Endothelial cell of umbilical vein (primary cell): ENCODE results near the gene CA14. TPM values are rescaled to one million over a fixed set of nuclear protein-coding genes. Genes with fewer than 3 reads are reported as not detected.

Source experiments
- BruUV-seq: library from RNA; stranded (reverse); fragments of 400-500 nt; replicated peaks from 2 replicates; lab custom pipeline; 2021; lab: Mats Ljungman, UMichigan
- CTCF ChIA-PET: fragments of 300-600, 350-600 bp; sonication (Branson Sonifier 250); formaldehyde crosslinking; loops from one replicate; lab custom pipeline; 2021; ENCODE audit warnings: antibody characterized with exemption, inconsistent platforms; lab: Charles Lee
- POLR2A ChIA-PET: fragments of 300-600, 350-600 bp; sonication (Branson Sonifier 250); formaldehyde crosslinking; loops from one replicate; lab custom pipeline; 2021; ENCODE audit warnings: antibody characterized with exemption, inconsistent platforms; lab: Charles Lee
- DNase-seq: peaks from one replicate; pipeline ENCODE4 v3.0.0-alpha.2; 2011; ENCODE audit warnings: low read depth, low spot score
- FAIRE-seq: peaks from 2 replicates; lab custom pipeline; 2011; peaks lifted over from hg19 to GRCh38; lab: Jason Lieb, UNC
- H2AFZ ChIP-seq: 2 replicates; pipeline ENCODE4 v1.6.0; 2012; ENCODE audit warnings: low read depth, low read length, control low read depth, inconsistent platforms
- H3K27ac ChIP-seq: 2 replicates; pipeline ENCODE4 v1.5.1; 2011; ENCODE audit warnings: low read depth, mild to moderate bottlenecking, control low read depth, low read length, moderate library complexity; ENCODE audit not compliant: insufficient read depth
- H3K27me3 ChIP-seq, 2 experiments: 2 replicates each; pipeline versions ENCODE4 v1.6.0 to v1.6.1; 2011; ENCODE audit warnings: low read length in 2 of 2, mixed read lengths in 1 of 2; ENCODE audit not compliant: control insufficient read depth in 2 of 2, insufficient read depth in 2 of 2
- H3K36me3 ChIP-seq, 2 experiments: 2 replicates in 1 of 2; 3 replicates in 1 of 2; pipeline ENCODE4 v1.5.1; 2011; ENCODE audit warnings: low read length in 2 of 2, mild to moderate bottlenecking in 1 of 2, moderate library complexity in 1 of 2; ENCODE audit not compliant: control insufficient read depth in 2 of 2, insufficient read depth in 2 of 2; ENCODE audit errors: extremely low read depth in 1 of 2
- H3K4me1 ChIP-seq: 3 replicates; pipeline ENCODE4 v1.5.1; 2011; ENCODE audit warnings: mild to moderate bottlenecking, low read length; ENCODE audit not compliant: control insufficient read depth, insufficient read depth; ENCODE audit errors: extremely low read depth
- H3K4me2 ChIP-seq: 2 replicates; pipeline ENCODE4 v1.6.1; 2011; ENCODE audit warnings: low read length, control low read depth, mixed read lengths; ENCODE audit not compliant: insufficient read depth
- H3K4me3 ChIP-seq, 3 experiments: fragments of 200-600 bp in 1 of 3; sonication (generic), shearing (Covaris generic) in 1 of 3; replicated peaks in 1 of 3; 2 replicates each; pipeline ENCODE4 v1.5.1; 2011 to 2016; ENCODE audit warnings: control low read depth in 3 of 3, low read length in 3 of 3, mild to moderate bottlenecking in 2 of 3, inconsistent platforms in 1 of 3, low read depth in 1 of 3, moderate library complexity in 1 of 3; ENCODE audit not compliant: insufficient read depth in 1 of 3
- H3K79me2 ChIP-seq: 2 replicates; pipeline ENCODE4 v1.6.0; 2012; ENCODE audit warnings: low read length, inconsistent platforms; ENCODE audit not compliant: control insufficient read depth, insufficient read depth
- H3K9ac ChIP-seq: replicated peaks from 2 replicates; pipeline ENCODE3; 2011; ENCODE audit warnings: low read length, control low read depth; ENCODE audit not compliant: insufficient read depth; ENCODE audit errors: extremely low read depth
- H3K9me1 ChIP-seq: replicated peaks from 3 replicates; pipeline ENCODE4 v1.6.0; 2011; ENCODE audit warnings: mild to moderate bottlenecking, low read length; ENCODE audit not compliant: control insufficient read depth, insufficient read depth; ENCODE audit errors: extremely low read depth
- H3K9me3 ChIP-seq: replicated peaks from 2 replicates; pipeline ENCODE4 v1.5.1; 2012; ENCODE audit warnings: low read length, inconsistent platforms; ENCODE audit not compliant: control insufficient read depth, insufficient read depth
- H4K20me1 ChIP-seq: replicated peaks from 2 replicates; pipeline ENCODE3; 2011; ENCODE audit warnings: mild to moderate bottlenecking, low read length; ENCODE audit not compliant: control insufficient read depth, insufficient read depth; ENCODE audit errors: extremely low read depth
- EZH2 ChIP-seq: IDR thresholded peaks from 2 replicates; pipeline ENCODE4 v1.6.1; 2012; ENCODE audit warnings: borderline replicate concordance, low read depth, mild to moderate bottlenecking, moderate library complexity, low read length, inconsistent platforms; ENCODE audit not compliant: severe bottlenecking
- FOS ChIP-seq: IDR thresholded peaks from 2 replicates; pipeline ENCODE4 v1.6.1; 2011; ENCODE audit warnings: mild to moderate bottlenecking, low read length, moderate library complexity, borderline replicate concordance; ENCODE audit not compliant: insufficient read depth
- GATA2 ChIP-seq: IDR thresholded peaks from 2 replicates; pipeline ENCODE4 v1.7.0; 2011; ENCODE audit warnings: low read depth, mild to moderate bottlenecking, moderate library complexity, mixed read lengths, low read length; ENCODE audit not compliant: insufficient read length, insufficient read depth
- JUN ChIP-seq: IDR thresholded peaks from 2 replicates; pipeline ENCODE4 v1.6.1; 2011; ENCODE audit warnings: borderline replicate concordance, low read depth; ENCODE audit not compliant: insufficient read length, insufficient read depth
- MYC ChIP-seq: IDR thresholded peaks from one replicate; pipeline ENCODE4 v1.6.1; 2011; ENCODE audit warnings: mild to moderate bottlenecking, low read depth, low read length
- POLR2A ChIP-seq: IDR thresholded peaks from 2 replicates; pipeline ENCODE4 v1.6.1; 2012; ENCODE audit warnings: low read depth, mild to moderate bottlenecking, control low read depth, low read length
- POLR2AphosphoS5 ChIP-seq: IDR thresholded peaks from 2 replicates; pipeline ENCODE4 v1.6.1; 2012; ENCODE audit warnings: low read depth, mild to moderate bottlenecking, control low read depth, low read length, moderate library complexity; ENCODE audit not compliant: insufficient read depth
- dilution Hi-C: fragments of 300-500 bp; cut with MboI; formaldehyde crosslinking; loops from one replicate; pipeline ENCODE4 v1.15.0; 2019; ENCODE audit warnings: low sequenced_read_pairs; ENCODE audit not compliant: extremely low pct_ligation_motif_present
- intact Hi-C: fragments of 100-400 bp; cut with micrococcal nuclease; formaldehyde crosslinking; loops from one replicate; pipeline ENCODE4 v1.10.0; 2022
- polyA plus RNA-seq, 4 experiments: library from polyadenylated mRNA; depleted of rRNA in 3 of 4; stranded (reverse) in 3 of 4; unstranded in 1 of 4; fragments of >200 nt; gene quantifications; 2 replicates each; pipeline versions ENCODE4 v1.2.1 to v1.2.3, GENCODE V29; 2011 to 2012; ENCODE audit warnings: missing spikeins in 1 of 4
- total RNA-seq: library from RNA; stranded (reverse); gene quantifications from 2 replicates; pipeline ENCODE4 v1.2.3, GENCODE V29; 2021
- TF ChIP-seq, protein P1 (sequence below): IDR thresholded peaks from 2 replicates; pipeline ENCODE4 v1.6.1; 2011; ENCODE audit not compliant: insufficient read depth, insufficient read length
- TF ChIP-seq, protein P2 (sequence below), 2 donors: IDR thresholded peaks; 1 replicate in 1 of 2; 2 replicates in 1 of 2; pipeline ENCODE4 v1.5.1; 2011; ENCODE audit warnings: low read length in 2 of 2, mild to moderate bottlenecking in 2 of 2, moderate library complexity in 2 of 2, control low read depth in 1 of 2, inconsistent platforms in 1 of 2, low read depth in 1 of 2; ENCODE audit not compliant: insufficient read depth in 1 of 2; ENCODE audit errors: extremely low read depth in 1 of 2

Gene CA14
- total and polyA plus RNA-seq, 2 donors (not counting 3 experiments of a cell fraction or from before 2014, with no cell fraction given): not detected

GRCh38 chr1:150268340-150268704, 10.7 kb downstream of the CA14 start:
- peaks cover 3 to 19% of the 10 kb centered on the region in 2 experiments for H3K36me3 ChIP-seq
- no peaks in the 10 kb centered on the region for H4K20me1 ChIP-seq
- H3K27me3 ChIP-seq: no peaks in the 10 kb centered on the region
- no TSS peak for BruUV-seq
- peaks cover 35% of the 10 kb centered on the region for H3K4me1 ChIP-seq
- intact Hi-C loops (no loop called here), dilution Hi-C loops (no loop called here)
- H3K79me2 ChIP-seq: peaks cover 19% of the 10 kb centered on the region
- peak overlapping the region; percentile 89 for H3K27ac ChIP-seq
- peak overlapping the region; percentile 84 for H3K4me2 ChIP-seq
- no peak for TF ChIP-seq POLR2A
- no peak for TF ChIP-seq POLR2AphosphoS5
- TF ChIP-seq, protein P1, sequence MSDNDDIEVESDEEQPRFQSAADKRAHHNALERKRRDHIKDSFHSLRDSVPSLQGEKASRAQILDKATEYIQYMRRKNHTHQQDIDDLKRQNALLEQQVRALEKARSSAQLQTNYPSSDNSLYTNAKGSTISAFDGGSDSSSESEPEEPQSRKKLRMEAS: no peak
- TF ChIP-seq JUN: no peak
- no peak for TF ChIP-seq MYC
- TF ChIP-seq, protein P2, sequence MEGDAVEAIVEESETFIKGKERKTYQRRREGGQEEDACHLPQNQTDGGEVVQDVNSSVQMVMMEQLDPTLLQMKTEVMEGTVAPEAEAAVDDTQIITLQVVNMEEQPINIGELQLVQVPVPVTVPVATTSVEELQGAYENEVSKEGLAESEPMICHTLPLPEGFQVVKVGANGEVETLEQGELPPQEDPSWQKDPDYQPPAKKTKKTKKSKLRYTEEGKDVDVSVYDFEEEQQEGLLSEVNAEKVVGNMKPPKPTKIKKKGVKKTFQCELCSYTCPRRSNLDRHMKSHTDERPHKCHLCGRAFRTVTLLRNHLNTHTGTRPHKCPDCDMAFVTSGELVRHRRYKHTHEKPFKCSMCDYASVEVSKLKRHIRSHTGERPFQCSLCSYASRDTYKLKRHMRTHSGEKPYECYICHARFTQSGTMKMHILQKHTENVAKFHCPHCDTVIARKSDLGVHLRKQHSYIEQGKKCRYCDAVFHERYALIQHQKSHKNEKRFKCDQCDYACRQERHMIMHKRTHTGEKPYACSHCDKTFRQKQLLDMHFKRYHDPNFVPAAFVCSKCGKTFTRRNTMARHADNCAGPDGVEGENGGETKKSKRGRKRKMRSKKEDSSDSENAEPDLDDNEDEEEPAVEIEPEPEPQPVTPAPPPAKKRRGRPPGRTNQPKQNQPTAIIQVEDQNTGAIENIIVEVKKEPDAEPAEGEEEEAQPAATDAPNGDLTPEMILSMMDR (IDR thresholded peaks at IDR 0.05; ENCODE audit: extremely low read depth in 1 of 2, insufficient read depth in 1 of 2, low read depth in 1 of 2, low read length in 2 of 2): no peak
- TF ChIP-seq GATA2: no peak
- no peak for TF ChIP-seq EZH2
- no peak for TF ChIP-seq FOS
- H3K9me3 ChIP-seq: no peaks in the 10 kb centered on the region
- DNase-seq (peak; percentile 43), FAIRE-seq (no peak)
- no peaks in the 10 kb centered on the region for H3K9me1 ChIP-seq
- peak overlapping the region; percentile 51 to 84 (median 77) for H3K4me3 ChIP-seq
- ChIA-PET CTCF (interaction anchor here (3.7 to 16.3 kb wide), 2 partner anchors 11 to 14 kb away, joined by 23 to 466 read pairs; partner anchors contain the start of genes CA14 and CIART), POLR2A (interaction anchor here (1.0 kb wide), 1 partner anchor 8 kb away, joined by 5 read pairs; no protein-coding TSS in a partner anchor)
- H3K9ac ChIP-seq: peak overlapping the region; percentile 80
- peak overlapping the region; percentile 25 for H2AFZ ChIP-seq
